Neural progenitor cell (in vitro differentiated cells): ENCODE measurements around the gene MC1R.

Source experiments
- EZH2 ChIP-seq: fragments of 200-600 bp; sonication (generic); IDR thresholded peaks from 2 replicates; pipeline ENCODE4 v1.6.1; 2017; ENCODE audit warnings: antibody characterized with exemption, mild to moderate bottlenecking, moderate library complexity
- EZH2phosphoT487 ChIP-seq: fragments of 200-600 bp; sonication (generic); IDR thresholded peaks from 2 replicates; pipeline ENCODE4 v1.6.1; 2017; ENCODE audit warnings: antibody characterized with exemption
- TF ChIP-seq, protein P1 (sequence below): fragments of 200-600 bp; sonication (generic); IDR thresholded peaks from 2 replicates; pipeline ENCODE4 v1.5.1; 2017; ENCODE audit warnings: antibody characterized with exemption, mild to moderate bottlenecking

DNA sequence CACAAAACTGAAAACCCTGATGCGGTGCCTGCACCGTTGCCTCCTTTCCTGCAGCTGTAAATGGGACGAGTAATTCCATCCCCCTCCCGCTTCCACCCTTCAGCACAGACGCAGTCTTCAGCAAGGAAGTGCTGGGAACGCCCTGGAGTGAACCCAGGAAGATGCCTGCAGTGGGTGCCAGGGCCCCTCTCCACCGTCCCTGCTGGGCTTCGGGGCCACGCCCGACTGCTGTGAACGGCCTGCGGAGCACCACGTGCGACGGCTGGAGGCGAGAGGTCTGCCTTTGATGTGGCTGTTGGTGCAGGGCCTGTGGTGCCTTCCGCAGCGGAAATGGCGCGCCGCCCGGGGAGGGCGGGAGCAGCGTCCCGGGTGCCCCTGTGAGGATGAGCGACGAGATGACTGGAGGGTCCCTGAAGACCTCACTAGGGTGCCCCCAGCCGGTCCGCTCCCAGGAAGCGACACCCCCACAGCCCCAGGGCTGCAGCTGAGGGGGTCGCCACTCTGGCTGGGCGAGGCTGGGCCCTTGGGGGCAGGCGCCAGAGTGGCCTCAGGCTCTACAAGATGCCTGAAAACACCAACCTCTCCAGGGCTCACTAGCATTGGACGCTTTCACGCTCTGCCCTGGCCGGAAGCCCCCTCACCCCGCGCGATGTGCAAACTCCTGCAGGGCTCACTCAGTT is 749 bp upstream of the MC1R start:
- TF ChIP-seq, protein P1, sequence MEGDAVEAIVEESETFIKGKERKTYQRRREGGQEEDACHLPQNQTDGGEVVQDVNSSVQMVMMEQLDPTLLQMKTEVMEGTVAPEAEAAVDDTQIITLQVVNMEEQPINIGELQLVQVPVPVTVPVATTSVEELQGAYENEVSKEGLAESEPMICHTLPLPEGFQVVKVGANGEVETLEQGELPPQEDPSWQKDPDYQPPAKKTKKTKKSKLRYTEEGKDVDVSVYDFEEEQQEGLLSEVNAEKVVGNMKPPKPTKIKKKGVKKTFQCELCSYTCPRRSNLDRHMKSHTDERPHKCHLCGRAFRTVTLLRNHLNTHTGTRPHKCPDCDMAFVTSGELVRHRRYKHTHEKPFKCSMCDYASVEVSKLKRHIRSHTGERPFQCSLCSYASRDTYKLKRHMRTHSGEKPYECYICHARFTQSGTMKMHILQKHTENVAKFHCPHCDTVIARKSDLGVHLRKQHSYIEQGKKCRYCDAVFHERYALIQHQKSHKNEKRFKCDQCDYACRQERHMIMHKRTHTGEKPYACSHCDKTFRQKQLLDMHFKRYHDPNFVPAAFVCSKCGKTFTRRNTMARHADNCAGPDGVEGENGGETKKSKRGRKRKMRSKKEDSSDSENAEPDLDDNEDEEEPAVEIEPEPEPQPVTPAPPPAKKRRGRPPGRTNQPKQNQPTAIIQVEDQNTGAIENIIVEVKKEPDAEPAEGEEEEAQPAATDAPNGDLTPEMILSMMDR = no peak
- TF ChIP-seq EZH2 (peak; percentile 41), EZH2phosphoT487 (no peak)
